ENCODE results near the gene RGS8. TPM values are rescaled to one million over a fixed set of nuclear protein-coding genes. Genes with fewer than 3 reads are reported as not detected.

RGS8 gene
- total and polyA plus RNA-seq, 10 of the 15 experiments (the other 5 are each of a cell fraction or from before 2014, with no cell fraction given): 0.03 to 0.62 (median 0.33) TPM

GRCh38 chr1:182679684-182680083 lies 4.7 kb downstream of the RGS8 start:
- no peak for ATAC-seq
- ChIA-PET CTCF (interaction anchor here (1.3 to 9.2 kb wide), 4 partner anchors 13 to 103 kb away, joined by 4 to 121 read pairs (median 22); partner anchors contain the start of gene RGS16), POLR2A (interaction anchor here (0.8 to 1.1 kb wide), 3 partner anchors 11 to 75 kb away, joined by 3 to 4 read pairs (median 3); no protein-coding TSS in a partner anchor), SMC1A (ENCODE audit: uncharacterized antibody, unreplicated experiment) (interaction anchor here (0.7 to 8.2 kb wide), 6 partner anchors 9 to 103 kb away, joined by 3 to 106 read pairs (median 21); no protein-coding TSS in a partner anchor), RAD21 (ENCODE audit: unreplicated experiment) (interaction anchor here (1.4 to 6.3 kb wide), 5 partner anchors 37 to 103 kb away, joined by 3 to 65 read pairs (median 31); partner anchors contain the start of gene RGS16)
- intact Hi-C loops (cut with micrococcal nuclease; ENCODE audit: unreplicated experiment) (loop anchor here (5.0 kb wide), 2 partner anchors 47 to 103 kb away; no protein-coding TSS in a partner anchor), in situ Hi-C loops (cut with MboI) (no loop called here)
- Histone ChIP-seq H3K27me3 (replicated peaks in 1 of 2; ENCODE audit: control insufficient read depth in 2 of 2, insufficient read depth in 2 of 2, low read length in 1 of 2) (no peaks in the 10 kb centered on the region), H3K4me2 (ENCODE audit: control insufficient read depth, insufficient read depth) (no peak overlapping the region), H3K79me2 (ENCODE audit: control insufficient read depth, insufficient read depth, low read length) (no peaks in the 10 kb centered on the region), H3K27ac (ENCODE audit: control insufficient read depth, insufficient read depth) (no peak overlapping the region), H3K4me3 (no peak overlapping the region), H3K36me3 (ENCODE audit: control insufficient read depth in 2 of 2, insufficient read depth in 2 of 2, low read length in 1 of 2) (no peaks in the 10 kb centered on the region), H4K20me1 (ENCODE audit: control insufficient read depth, insufficient read depth) (no peaks in the 10 kb centered on the region), H3K4me1 (ENCODE audit: control insufficient read depth, insufficient read depth, low read length) (peaks cover 34% of the 10 kb centered on the region; the same call in 1 of the 2 replicates), H3K9me3 (replicated peaks; ENCODE audit: control insufficient read depth, insufficient read depth, low read length) (no peaks in the 10 kb centered on the region), H3K9ac (ENCODE audit: control insufficient read depth, insufficient read depth, low read length) (no peak overlapping the region), H2AFZ (ENCODE audit: control insufficient read depth, low read depth, low read length) (no peak overlapping the region)
- FAIRE-seq: no peak
- DNase-seq (ENCODE audit: low read depth, low spot score): no peak
- no TSS peak for BruUV-seq (replicated peaks)
- WGBS (ENCODE audit: insufficient coverage, insufficient replicate concordance, low lambda C conversion rate, missing lambda C conversion rate): 92% methylated on average over 8 of the region's 8 CpGs
- TF ChIP-seq EP300 (IDR thresholded peaks at IDR 0.05; ENCODE audit: borderline replicate concordance in 1 of 2, control insufficient read depth in 1 of 2, low read depth in 2 of 2, low read length in 2 of 2): no peak
- no peak for TF ChIP-seq BHLHE40 (IDR thresholded peaks at IDR 0.05; ENCODE audit: borderline replicate concordance in 1 of 2, low read depth in 2 of 2, low read length in 1 of 2)
- no peak for TF ChIP-seq TCF12 (IDR thresholded peaks at IDR 0.05; ENCODE audit: low read depth, low read length)
- no peak for TF ChIP-seq MXI1 (IDR thresholded peaks at IDR 0.05; ENCODE audit: low read depth, low read length)
- no peak for TF ChIP-seq ELK1 (IDR thresholded peaks at IDR 0.05; ENCODE audit: low read depth, low read length)
- TF ChIP-seq STAT3 (IDR thresholded peaks at IDR 0.05; ENCODE audit: low read depth, low read length): no peak
- TF ChIP-seq FOXM1 (IDR thresholded peaks at IDR 0.05; ENCODE audit: low read depth, low read length): no peak
- no peak for TF ChIP-seq ZNF592 (IDR thresholded peaks at IDR 0.05)
- no peak for TF ChIP-seq SUPT20H (IDR thresholded peaks at IDR 0.05; ENCODE audit: borderline replicate concordance, control insufficient read depth, low read depth, low read length)
- no peak for TF ChIP-seq CREB1 (IDR thresholded peaks at IDR 0.05; ENCODE audit: low read depth)
- no peak for TF ChIP-seq PAX5 (IDR thresholded peaks at IDR 0.05; ENCODE audit: borderline replicate concordance, low read depth, low read length)
- TF ChIP-seq CUX1 (IDR thresholded peaks at IDR 0.05; ENCODE audit: insufficient replicate concordance, low read depth, low read length): no peak
- no peak for TF ChIP-seq SREBF2 (IDR thresholded peaks at IDR 0.05; ENCODE audit: low read length)

All from GM12878 (cell line).